Measurements from ENCODE around the gene SNRPD1.
"Not testable (repeated sequence)": the region's sequence is repeated elsewhere in the genome, so short reads cannot be mapped to it uniquely, and the experiment has no call there.

SNRPD1 gene

DNA sequence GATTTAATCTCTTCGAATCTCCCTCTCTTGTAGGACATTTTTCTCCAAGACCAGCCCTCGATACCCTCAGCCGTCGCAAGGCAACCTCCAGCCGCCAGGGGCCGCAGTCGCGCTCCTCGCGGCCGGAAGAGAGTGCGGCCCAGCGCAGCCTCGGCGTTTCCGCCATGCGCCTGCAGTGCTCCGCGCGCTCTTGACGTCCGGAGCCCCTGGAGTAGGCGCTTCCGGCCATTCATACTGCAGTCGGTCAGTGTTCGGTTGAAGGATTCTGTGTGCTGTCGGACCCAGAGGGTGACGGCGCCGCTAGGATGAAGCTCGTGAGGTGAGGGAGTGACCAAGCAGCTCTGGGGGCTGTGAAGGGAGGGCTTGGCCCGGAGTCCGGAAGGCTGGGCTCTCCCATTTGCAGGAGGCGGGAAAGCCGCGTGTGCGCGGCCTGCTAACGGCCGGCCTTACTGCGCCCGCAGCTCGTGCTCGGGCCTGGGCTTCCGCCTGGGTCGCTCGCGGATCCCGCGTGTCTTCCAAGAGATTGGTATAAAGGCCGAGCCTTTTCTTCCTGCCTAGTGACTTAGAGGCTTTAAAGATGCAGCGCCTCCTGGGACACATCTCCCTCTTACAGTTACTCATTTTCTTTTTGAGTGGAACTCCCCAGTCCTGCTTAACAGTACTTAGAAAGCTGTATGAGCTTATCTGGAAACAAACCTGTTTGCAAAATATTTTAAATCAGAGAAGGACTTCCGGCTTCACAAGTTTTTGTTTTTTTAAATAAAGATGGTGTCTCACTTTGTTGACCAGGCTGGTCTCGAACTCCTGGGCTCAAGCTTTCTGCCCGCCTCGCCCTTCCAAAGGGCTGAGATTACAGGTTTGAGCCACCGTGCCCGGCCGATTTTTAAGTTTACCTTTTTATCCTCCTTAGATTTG, at the start of gene SNRPD1:
Gene SNRPD1, plus strand, starts transcription at position 190 of the 915 bp plus-strand sequence. Its CDS starts 116 bp downstream, at position 306.
- TF ChIP-seq, protein P1, sequence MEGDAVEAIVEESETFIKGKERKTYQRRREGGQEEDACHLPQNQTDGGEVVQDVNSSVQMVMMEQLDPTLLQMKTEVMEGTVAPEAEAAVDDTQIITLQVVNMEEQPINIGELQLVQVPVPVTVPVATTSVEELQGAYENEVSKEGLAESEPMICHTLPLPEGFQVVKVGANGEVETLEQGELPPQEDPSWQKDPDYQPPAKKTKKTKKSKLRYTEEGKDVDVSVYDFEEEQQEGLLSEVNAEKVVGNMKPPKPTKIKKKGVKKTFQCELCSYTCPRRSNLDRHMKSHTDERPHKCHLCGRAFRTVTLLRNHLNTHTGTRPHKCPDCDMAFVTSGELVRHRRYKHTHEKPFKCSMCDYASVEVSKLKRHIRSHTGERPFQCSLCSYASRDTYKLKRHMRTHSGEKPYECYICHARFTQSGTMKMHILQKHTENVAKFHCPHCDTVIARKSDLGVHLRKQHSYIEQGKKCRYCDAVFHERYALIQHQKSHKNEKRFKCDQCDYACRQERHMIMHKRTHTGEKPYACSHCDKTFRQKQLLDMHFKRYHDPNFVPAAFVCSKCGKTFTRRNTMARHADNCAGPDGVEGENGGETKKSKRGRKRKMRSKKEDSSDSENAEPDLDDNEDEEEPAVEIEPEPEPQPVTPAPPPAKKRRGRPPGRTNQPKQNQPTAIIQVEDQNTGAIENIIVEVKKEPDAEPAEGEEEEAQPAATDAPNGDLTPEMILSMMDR (conservative IDR thresholded peaks at IDR 0.05; ENCODE audit: low read length), result peak; percentile 82
- peak; percentile 90 for DNase-seq (ENCODE audit: low read depth)
- H3K4me3 ChIP-seq (ENCODE audit: low read length), result peak within 1 kb of the TSS; percentile 94

DNA sequence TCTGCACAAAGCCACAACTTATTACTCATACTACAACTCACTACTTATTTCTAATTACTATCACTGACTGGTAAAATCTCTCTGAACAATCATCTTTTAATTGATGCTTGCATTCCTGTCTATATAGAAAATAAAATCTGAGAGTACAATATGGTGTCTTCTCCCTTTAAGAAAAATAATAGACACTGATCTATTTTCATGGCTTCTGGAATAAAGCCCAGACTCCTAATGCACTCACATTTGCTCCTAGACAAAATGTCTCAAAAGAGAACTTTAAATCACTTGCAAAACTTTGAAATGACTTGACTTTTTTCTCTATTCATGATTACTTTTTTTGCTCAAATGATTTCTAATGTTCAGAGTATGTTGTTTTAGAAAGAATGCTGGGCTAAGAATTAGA, 40.3 kb upstream of the SNRPD1 start:
- DNase-seq (ENCODE audit: low read depth), result peak; percentile 3
- TF ChIP-seq, protein P1 (conservative IDR thresholded peaks at IDR 0.05; ENCODE audit: low read length), result no peak
- no peak overlapping the region for H3K4me3 ChIP-seq (ENCODE audit: low read length)

DNA sequence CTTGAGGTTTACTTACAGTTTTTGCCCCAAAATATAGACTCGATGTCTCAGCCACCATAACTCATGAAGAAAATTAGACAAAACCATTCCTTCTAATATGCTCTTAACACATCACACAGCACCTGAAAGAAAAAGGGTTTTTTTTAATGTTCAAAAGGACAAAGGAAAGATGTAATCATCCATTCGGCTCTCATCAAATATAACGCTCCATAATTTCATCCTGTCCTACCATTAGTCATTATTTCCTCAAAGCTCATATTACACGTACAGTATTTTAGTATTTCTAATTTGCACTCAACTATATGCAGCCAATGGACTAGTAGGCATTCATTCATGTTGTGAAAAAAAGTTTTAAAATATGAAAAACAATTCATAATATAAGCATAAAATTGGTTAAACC, 36.5 kb upstream of the SNRPD1 start:
- no peak for DNase-seq (ENCODE audit: low read depth)

DNA sequence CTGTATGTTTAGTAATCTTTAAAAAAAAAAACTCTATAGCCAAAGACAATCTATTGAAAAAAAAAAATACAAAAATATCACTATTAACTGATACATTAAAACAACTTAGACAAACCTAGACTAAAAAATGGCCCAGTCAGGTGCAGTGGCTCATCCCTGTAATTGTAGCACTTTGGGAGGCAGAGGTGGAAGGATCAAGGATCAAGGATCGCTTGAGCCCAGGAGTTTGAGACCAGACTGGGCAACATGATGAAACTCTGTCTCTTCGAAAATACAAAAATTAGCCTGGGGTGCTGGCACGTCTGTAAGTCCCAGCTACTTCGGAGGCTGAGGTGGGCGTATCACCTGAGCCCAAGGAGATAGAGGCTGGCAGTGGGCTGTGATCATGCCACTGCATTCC, 27.7 kb upstream of the SNRPD1 start:
- TF ChIP-seq, protein P1 (conservative IDR thresholded peaks at IDR 0.05; ENCODE audit: low read length), result no peak
- no peak overlapping the region for H3K4me3 ChIP-seq (ENCODE audit: low read length)
- DNase-seq (ENCODE audit: low read depth), result no peak

More for the DNA sequence above, 36.5 kb upstream of the SNRPD1 start:
- no peak overlapping the region for H3K4me3 ChIP-seq (ENCODE audit: low read length)
- TF ChIP-seq, protein P1 (conservative IDR thresholded peaks at IDR 0.05; ENCODE audit: low read length), result no peak

DNA sequence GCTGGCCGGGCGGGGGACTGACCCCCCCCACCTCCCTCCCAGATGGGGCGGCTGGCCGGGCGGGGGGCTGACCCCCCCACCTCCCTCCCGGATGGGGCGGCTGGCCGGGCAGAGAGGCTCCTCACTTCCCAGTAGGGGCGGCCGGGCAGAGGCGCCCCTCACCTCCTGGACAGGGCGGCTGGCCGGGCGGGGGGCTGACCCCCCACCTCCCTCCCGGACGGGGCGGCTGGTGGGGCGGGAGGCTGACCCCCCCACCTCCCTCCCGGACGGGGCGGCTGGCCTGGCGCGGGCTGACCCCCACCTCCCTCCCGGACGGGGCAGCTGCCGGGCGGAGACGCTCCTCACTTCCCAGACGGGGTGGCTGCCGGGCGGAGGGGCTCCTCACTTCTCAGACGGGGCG, 19.8 kb upstream of the SNRPD1 start:
- H3K4me3 ChIP-seq (ENCODE audit: low read length); DNase-seq (ENCODE audit: low read depth): not testable (repeated sequence)

DNA sequence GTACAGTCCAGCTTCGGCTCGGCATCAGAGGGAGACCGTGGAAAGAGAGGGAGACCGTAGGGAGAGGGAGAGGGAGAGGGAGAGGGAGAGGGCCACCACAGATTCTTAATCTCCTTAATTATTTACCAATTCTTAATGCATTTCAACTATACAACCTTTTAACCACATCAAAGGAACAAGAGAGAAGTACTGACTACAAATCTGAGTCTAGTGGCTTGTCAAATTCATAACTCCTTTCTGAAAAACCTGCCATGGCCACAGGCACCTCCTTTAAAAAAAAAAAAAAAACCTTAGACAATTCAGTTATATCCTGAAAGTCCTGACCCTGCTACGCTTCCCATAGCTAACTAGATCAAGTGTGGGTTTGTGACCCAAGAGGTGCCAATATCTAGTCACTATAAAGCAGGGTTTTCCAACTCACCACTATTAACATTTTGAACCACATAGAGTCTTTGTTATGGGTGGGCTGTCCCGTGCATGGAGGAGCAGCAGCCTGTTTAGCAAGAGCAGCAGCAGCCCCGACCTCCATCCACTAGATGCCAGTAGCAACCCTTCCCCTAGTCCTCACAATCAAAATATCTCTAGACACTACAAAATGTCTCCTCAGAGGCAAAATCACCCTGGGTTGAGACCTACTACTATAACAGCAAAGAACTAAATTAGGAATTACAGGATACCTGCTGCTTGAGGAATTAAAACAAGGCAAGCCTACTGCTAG, 18.4 kb upstream of the SNRPD1 start:
- no peak for DNase-seq (ENCODE audit: low read depth)
- TF ChIP-seq, protein P1 (conservative IDR thresholded peaks at IDR 0.05; ENCODE audit: low read length), result no peak
- H3K4me3 ChIP-seq (ENCODE audit: low read length), result no peak overlapping the region

DNA sequence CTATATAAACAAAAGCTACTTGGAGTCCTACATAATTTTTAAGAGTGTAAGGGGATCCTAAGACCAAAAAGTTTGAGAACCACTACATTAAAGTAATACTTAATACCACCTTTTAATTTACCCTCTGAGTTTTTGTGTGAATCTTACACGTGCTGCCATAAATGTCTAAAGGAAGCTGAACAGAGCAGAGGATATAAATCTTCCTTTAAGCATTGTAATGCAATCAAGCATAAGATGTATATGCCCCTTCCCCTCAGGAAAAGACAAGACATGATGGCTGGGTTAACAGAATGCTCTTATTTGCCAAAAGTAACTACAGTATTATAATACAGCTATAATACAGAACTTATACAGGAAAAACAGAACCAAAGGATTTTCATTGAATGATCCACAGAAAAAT, 14.5 kb upstream of the SNRPD1 start:
- DNase-seq (ENCODE audit: low read depth), result no peak
- TF ChIP-seq, protein P1 (conservative IDR thresholded peaks at IDR 0.05; ENCODE audit: low read length), result no peak
- H3K4me3 ChIP-seq (ENCODE audit: low read length), result no peak overlapping the region
